GM18870 (cell line): ENCODE results near the gene TEKT2.

Experiments
- ATAC-seq: cut with Tn5 transposase; IDR thresholded peaks from one replicate; pipeline ENCODE4 v1.9.1; 2021; ENCODE audit warnings: moderate library complexity; ENCODE audit not compliant: unreplicated experiment

TEKT2 gene

GRCh38 chr1:36101546-36101945, 17.7 kb downstream of the TEKT2 start:
- ATAC-seq: no peak

- no peak for ATAC-seq
These were observed 22.4 kb downstream of the TEKT2 start for GRCh38 chr1:36106269-36106668.

- no peak for ATAC-seq
These were observed 23.5 kb downstream of the TEKT2 start for GRCh38 chr1:36107394-36107793.

- ATAC-seq: no peak
These were observed 24.4 kb downstream of the TEKT2 start for GRCh38 chr1:36108314-36108713.

- ATAC-seq: no peak
These were observed 25.3 kb downstream of the TEKT2 start for GRCh38 chr1:36109041-36109679.

GRCh38 chr1:36111151-36111550, 27.3 kb downstream of the TEKT2 start:
- ATAC-seq: no peak

GRCh38 chr1:36112823-36113222, 28.9 kb downstream of the TEKT2 start:
- ATAC-seq: no peak

GRCh38 chr1:36114371-36114770, 30.5 kb downstream of the TEKT2 start:
- no peak for ATAC-seq

- ATAC-seq: no peak
These were observed 31.3 kb downstream of the TEKT2 start for GRCh38 chr1:36115200-36115669.

- ATAC-seq: no peak
These were observed 32.0 kb downstream of the TEKT2 start for GRCh38 chr1:36115931-36116330.

- ATAC-seq: no peak
These were observed 33.0 kb downstream of the TEKT2 start for GRCh38 chr1:36116901-36117300.

GRCh38 chr1:36118447-36119204, 34.7 kb downstream of the TEKT2 start:
- ATAC-seq: no peak

GRCh38 chr1:36119456-36119855, 35.6 kb downstream of the TEKT2 start:
- ATAC-seq: no peak

- ATAC-seq: no peak
These were observed 38.5 kb downstream of the TEKT2 start for GRCh38 chr1:36122062-36123030.

GRCh38 chr1:36123356-36123755, 39.5 kb downstream of the TEKT2 start:
- ATAC-seq: no peak

- ATAC-seq: no peak
These were observed 40.7 kb downstream of the TEKT2 start for GRCh38 chr1:36124404-36125128.

- no peak for ATAC-seq
These were observed 41.5 kb downstream of the TEKT2 start, which contains the start of gene COL8A2 for GRCh38 chr1:36125129-36125991. COL8A2 (minus strand) TSS chr1:36125222; CDS start chr1:36100242, 24,980 bp downstream.

GRCh38 chr1:36126005-36126716, 42.3 kb downstream of the TEKT2 start:
- no peak for ATAC-seq
